WTC11 (cell line): ENCODE results near the gene AMDHD2. TPM values are rescaled to one million over a fixed set of nuclear protein-coding genes. Genes with fewer than 3 reads are reported as not detected.

Source experiments
- ATAC-seq: fragments of 200-7000 bp; cut with Tn5 transposase; 2 replicates; pipeline ENCODE4 v1.10.0; 2021; ENCODE audit warnings: mild to moderate bottlenecking, moderate library complexity
- CTCF ChIA-PET: fragments of 300-600 bp; sonication (Branson Sonifier 250); formaldehyde crosslinking; loops from one replicate; lab custom pipeline; 2021; ENCODE audit warnings: antibody characterized with exemption; lab: Charles Lee
- POLR2A ChIA-PET: fragments of 350-600 bp; sonication (Branson Sonifier 250); formaldehyde crosslinking; loops from one replicate; lab custom pipeline; 2021; ENCODE audit warnings: antibody characterized with exemption; lab: Charles Lee
- DNase-seq: peaks from one replicate; pipeline ENCODE4 v3.0.0; 2021; ENCODE audit warnings: low spot score
- H3K27ac Mint-ChIP-seq: 2 replicates; pipeline ENCODE4 v1.8.0; 2021; ENCODE audit warnings: mixed read lengths
- H3K27me3 Mint-ChIP-seq: 2 replicates; pipeline ENCODE4 v1.8.0; 2021; ENCODE audit warnings: low read depth, mild to moderate bottlenecking, moderate library complexity, mixed read lengths
- H3K36me3 Mint-ChIP-seq: 2 replicates; pipeline ENCODE4 v1.8.0; 2021; ENCODE audit warnings: mixed read lengths
- H3K4me1 Mint-ChIP-seq: 2 replicates; pipeline ENCODE4 v1.8.0; 2022; ENCODE audit warnings: mixed read lengths
- H3K4me3 Mint-ChIP-seq: 2 replicates; pipeline ENCODE4 v1.8.0; 2021; ENCODE audit warnings: mild to moderate bottlenecking, moderate library complexity, mixed read lengths
- H3K9me3 Mint-ChIP-seq: 2 replicates; pipeline ENCODE4 v1.8.0; 2021; ENCODE audit warnings: mixed read lengths
- ATF1 ChIP-seq: sonication (generic); formaldehyde crosslinking; IDR thresholded peaks from 2 replicates; pipeline ENCODE4 v1.8.1; 2023; ENCODE audit warnings: mild to moderate bottlenecking, moderate library complexity, missing genetic modification reagents
- CREM ChIP-seq: sonication (generic); formaldehyde crosslinking; IDR thresholded peaks from 2 replicates; pipeline ENCODE4 v1.8.1; 2022; ENCODE audit warnings: mild to moderate bottlenecking, missing genetic modification reagents, moderate library complexity
- FOXK1 ChIP-seq: sonication (generic); formaldehyde crosslinking; IDR thresholded peaks from 2 replicates; pipeline ENCODE4 v1.8.0; 2022; ENCODE audit warnings: mild to moderate bottlenecking, moderate library complexity, missing genetic modification reagents
- TEAD4 ChIP-seq: sonication (generic); formaldehyde crosslinking; IDR thresholded peaks from 2 replicates; pipeline ENCODE4 v1.8.0; 2022; ENCODE audit warnings: mild to moderate bottlenecking, missing genetic modification reagents
- TP53 ChIP-seq: sonication (generic); formaldehyde crosslinking; IDR thresholded peaks from 2 replicates; pipeline ENCODE4 v1.8.1; 2023; ENCODE audit warnings: mild to moderate bottlenecking, missing genetic modification reagents
- ZNF219 ChIP-seq: sonication (generic); formaldehyde crosslinking; IDR thresholded peaks from 2 replicates; pipeline ENCODE4 v1.8.0; 2023; ENCODE audit warnings: missing genetic modification reagents, mild to moderate bottlenecking, borderline replicate concordance
- total RNA-seq: library from RNA; stranded (reverse); gene quantifications from 3 replicates; pipeline ENCODE4 v1.2.3, GENCODE V29; 2021
- TF ChIP-seq, protein P1 (sequence below): sonication (generic); formaldehyde crosslinking; IDR thresholded peaks from 2 replicates; pipeline ENCODE4 v1.8.0; 2022; ENCODE audit warnings: mild to moderate bottlenecking, missing genetic modification reagents
- TF ChIP-seq, protein P2 (sequence below): sonication (generic); formaldehyde crosslinking; IDR thresholded peaks from 2 replicates; pipeline ENCODE4 v1.8.1; 2022; ENCODE audit warnings: low read depth, missing genetic modification reagents, borderline replicate concordance
- TF ChIP-seq, protein P3 (sequence below): sonication (generic); formaldehyde crosslinking; IDR thresholded peaks from 2 replicates; pipeline ENCODE4 v1.8.0; 2022; ENCODE audit warnings: mild to moderate bottlenecking, missing genetic modification reagents
- TF ChIP-seq, protein P4 (sequence below): fragments of 250-450 bp; sonication (Bioruptor Pico); IDR thresholded peaks from 2 replicates; pipeline ENCODE4 v1.9.0; 2021; ENCODE audit warnings: mild to moderate bottlenecking

Gene AMDHD2
- total RNA-seq, 1 experiment from 2014 or later = 70.9 TPM

DNA sequence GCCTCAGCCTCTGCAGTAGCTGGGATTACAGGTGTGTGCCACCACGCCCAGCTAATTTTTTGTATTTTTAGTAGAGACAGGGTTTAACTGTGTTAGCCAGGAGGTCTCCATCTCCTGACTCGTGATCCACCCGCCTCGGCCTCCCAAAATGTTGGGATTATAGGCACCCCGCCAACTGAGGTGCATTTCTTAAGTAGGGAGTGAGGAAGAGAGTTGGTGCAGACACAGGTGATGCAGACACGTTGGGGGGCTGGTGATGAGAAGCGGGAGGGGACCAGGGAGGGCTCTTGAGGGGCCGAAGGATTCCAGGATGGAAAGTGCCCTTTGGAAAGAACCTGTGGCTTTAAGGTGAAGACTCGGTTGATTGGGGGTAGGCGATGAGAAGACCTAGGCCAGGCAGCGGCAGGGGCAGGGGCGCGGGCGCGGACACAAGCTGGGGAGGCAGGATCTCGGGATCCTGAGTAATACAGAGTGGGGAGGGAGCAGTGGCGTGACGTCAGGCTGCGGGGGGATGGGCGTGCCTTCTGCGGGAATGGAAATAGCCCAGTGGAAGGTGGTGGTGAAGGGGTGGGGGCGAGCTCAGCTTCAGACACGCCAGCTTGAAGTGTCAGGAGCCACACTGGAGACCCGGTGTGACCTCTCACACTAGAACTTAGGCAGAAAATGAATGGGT, 8.9 kb upstream of the AMDHD2 start:
- peak; percentile 60 for DNase-seq
- H3K4me1 Mint-ChIP-seq = peaks cover 41% of the 10 kb centered on the region
- ATAC-seq = no peak
- ChIA-PET POLR2A (interaction anchor here (0.7 kb wide), 1 partner anchor 1046 kb away, joined by 5 read pairs; no protein-coding TSS in a partner anchor), CTCF (interaction anchor here (1.0 to 3.0 kb wide), 3 partner anchors 9 to 18 kb away, joined by 3 to 30 read pairs (median 4); partner anchors contain the start of gene AMDHD2)
- H3K4me3 Mint-ChIP-seq = peak overlapping the region; percentile 15; the same call in 1 of the 2 replicates
- no peak overlapping the region for H3K27ac Mint-ChIP-seq
- no peaks in the 10 kb centered on the region for H3K36me3 Mint-ChIP-seq
- TF ChIP-seq ATF1 (CRISPR knock-in tag) (no peak), CREM (CRISPR knock-in tag) (peak; percentile 26; the same call in 1 of the 2 replicates)
- H3K9me3 Mint-ChIP-seq = no peaks in the 10 kb centered on the region
- peaks cover 4% of the 10 kb centered on the region for H3K27me3 Mint-ChIP-seq

DNA sequence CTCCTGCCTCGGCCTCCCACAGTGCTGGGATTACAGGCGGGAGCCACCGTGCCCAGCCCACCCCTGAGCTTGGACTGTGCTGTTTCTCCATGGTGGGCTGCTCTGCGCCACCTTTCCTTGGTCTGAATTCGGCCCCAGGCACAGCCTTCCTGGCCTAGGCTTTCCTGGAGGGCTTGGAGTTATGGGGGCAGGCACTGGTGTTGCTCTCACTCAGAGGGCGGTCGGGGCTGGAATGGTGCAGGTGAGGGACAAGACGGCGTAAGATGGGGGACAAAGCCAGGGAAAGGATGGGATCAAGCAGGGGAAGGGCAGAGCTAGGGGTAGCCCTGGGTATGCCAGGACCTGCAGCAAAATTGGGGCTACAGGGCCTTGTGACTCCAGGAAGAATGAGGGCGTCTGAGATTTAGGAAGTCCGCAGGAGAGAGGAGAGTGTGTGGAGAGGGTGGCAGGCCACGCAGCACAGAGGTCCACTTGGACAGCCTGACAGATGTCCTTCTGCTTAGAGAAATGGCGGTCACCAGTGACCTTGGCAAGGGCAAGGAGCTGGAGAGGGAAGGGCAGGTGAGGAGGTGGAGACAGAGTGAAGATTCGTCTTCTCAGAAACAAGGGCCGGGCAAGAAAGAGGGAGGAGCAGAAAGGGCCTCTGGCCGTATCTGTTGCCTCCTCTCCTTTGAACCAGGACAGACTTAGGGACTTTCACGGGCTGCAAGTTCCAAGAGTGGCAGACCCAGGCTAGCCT, 8.0 kb upstream of the AMDHD2 start:
- peaks cover 4% of the 10 kb centered on the region for H3K27me3 Mint-ChIP-seq
- H3K36me3 Mint-ChIP-seq = no peaks in the 10 kb centered on the region
- no peak for ATAC-seq
- no peaks in the 10 kb centered on the region for H3K9me3 Mint-ChIP-seq
- peaks cover 46% of the 10 kb centered on the region for H3K4me1 Mint-ChIP-seq
- peak overlapping the region; percentile 94 for H3K27ac Mint-ChIP-seq
- H3K4me3 Mint-ChIP-seq = peak overlapping the region; percentile 82
- TF ChIP-seq TP53 (CRISPR knock-in tag) = no peak
- TF ChIP-seq FOXK1 (CRISPR knock-in tag) = no peak
- no peak for TF ChIP-seq ZNF219 (CRISPR knock-in tag)
- TF ChIP-seq, protein P1, sequence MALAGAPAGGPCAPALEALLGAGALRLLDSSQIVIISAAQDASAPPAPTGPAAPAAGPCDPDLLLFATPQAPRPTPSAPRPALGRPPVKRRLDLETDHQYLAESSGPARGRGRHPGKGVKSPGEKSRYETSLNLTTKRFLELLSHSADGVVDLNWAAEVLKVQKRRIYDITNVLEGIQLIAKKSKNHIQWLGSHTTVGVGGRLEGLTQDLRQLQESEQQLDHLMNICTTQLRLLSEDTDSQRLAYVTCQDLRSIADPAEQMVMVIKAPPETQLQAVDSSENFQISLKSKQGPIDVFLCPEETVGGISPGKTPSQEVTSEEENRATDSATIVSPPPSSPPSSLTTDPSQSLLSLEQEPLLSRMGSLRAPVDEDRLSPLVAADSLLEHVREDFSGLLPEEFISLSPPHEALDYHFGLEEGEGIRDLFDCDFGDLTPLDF (CRISPR knock-in tag) = no peak
- POLR2A ChIA-PET = interaction anchor here (0.9 kb wide), 1 partner anchor 19 kb away, joined by 3 read pairs; the partner anchor contains the start of gene CEMP1
- CTCF ChIA-PET = interaction anchor here (0.6 to 3.0 kb wide), 7 partner anchors 8 to 45 kb away, joined by 3 to 30 read pairs (median 4); partner anchors contain the start of genes AMDHD2, NTN3 and PDPK1
- DNase-seq = no peak

DNA sequence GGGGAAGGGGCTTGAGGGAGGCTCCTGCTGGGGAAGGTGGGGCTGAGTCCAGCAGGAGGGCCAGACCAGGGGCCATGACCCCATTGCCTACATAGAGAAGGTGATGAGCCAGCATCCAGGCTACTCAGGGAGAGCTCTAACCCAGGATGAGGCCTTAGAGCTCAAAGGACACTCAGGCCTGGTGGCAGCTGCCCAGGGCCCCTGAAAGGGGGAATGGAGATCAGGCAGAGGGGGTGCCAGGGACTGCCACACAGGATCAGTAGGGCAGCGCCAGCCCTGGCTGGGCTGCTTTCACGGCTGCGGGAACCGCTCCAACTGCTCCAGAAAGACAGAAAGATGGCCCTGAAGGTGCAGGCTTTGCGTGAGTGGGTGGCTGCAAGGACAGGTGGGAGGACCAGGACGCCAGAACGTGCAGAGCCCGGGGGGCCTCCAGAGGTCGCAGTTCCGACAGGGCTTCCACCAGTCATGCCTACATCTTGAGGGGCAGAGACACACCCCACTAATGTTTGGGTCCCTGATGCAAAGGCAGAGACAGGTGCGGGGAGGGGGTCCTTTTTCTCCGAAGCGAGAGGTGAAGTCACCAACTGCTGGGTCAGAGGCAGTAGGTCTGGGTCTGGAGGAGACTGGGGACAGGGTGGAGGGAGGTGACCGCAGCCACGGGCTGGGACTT, 7.3 kb upstream of the AMDHD2 start:
- Mint-ChIP-seq H3K27ac (peak overlapping the region; percentile 94), H3K4me1 (peaks cover 46% of the 10 kb centered on the region), H3K27me3 (peaks cover 4% of the 10 kb centered on the region), H3K36me3 (no peaks in the 10 kb centered on the region), H3K4me3 (peak overlapping the region; percentile 82)
- ATAC-seq (peak; percentile 38), DNase-seq (peak; percentile 62)
- TF ChIP-seq, protein P2, sequence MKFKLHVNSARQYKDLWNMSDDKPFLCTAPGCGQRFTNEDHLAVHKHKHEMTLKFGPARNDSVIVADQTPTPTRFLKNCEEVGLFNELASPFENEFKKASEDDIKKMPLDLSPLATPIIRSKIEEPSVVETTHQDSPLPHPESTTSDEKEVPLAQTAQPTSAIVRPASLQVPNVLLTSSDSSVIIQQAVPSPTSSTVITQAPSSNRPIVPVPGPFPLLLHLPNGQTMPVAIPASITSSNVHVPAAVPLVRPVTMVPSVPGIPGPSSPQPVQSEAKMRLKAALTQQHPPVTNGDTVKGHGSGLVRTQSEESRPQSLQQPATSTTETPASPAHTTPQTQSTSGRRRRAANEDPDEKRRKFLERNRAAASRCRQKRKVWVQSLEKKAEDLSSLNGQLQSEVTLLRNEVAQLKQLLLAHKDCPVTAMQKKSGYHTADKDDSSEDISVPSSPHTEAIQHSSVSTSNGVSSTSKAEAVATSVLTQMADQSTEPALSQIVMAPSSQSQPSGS (CRISPR knock-in tag) = no peak
- no peak for TF ChIP-seq TEAD4 (CRISPR knock-in tag)
- TF ChIP-seq, protein P3, sequence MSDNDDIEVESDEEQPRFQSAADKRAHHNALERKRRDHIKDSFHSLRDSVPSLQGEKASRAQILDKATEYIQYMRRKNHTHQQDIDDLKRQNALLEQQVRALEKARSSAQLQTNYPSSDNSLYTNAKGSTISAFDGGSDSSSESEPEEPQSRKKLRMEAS (CRISPR knock-in tag) = peak; percentile 50; the same call in 1 of the 2 replicates
- TF ChIP-seq, protein P4, sequence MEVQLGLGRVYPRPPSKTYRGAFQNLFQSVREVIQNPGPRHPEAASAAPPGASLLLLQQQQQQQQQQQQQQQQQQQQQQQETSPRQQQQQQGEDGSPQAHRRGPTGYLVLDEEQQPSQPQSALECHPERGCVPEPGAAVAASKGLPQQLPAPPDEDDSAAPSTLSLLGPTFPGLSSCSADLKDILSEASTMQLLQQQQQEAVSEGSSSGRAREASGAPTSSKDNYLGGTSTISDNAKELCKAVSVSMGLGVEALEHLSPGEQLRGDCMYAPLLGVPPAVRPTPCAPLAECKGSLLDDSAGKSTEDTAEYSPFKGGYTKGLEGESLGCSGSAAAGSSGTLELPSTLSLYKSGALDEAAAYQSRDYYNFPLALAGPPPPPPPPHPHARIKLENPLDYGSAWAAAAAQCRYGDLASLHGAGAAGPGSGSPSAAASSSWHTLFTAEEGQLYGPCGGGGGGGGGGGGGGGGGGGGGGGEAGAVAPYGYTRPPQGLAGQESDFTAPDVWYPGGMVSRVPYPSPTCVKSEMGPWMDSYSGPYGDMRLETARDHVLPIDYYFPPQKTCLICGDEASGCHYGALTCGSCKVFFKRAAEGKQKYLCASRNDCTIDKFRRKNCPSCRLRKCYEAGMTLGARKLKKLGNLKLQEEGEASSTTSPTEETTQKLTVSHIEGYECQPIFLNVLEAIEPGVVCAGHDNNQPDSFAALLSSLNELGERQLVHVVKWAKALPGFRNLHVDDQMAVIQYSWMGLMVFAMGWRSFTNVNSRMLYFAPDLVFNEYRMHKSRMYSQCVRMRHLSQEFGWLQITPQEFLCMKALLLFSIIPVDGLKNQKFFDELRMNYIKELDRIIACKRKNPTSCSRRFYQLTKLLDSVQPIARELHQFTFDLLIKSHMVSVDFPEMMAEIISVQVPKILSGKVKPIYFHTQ = no peak
- TF ChIP-seq, all 79 proteins: peak for 1
- ChIA-PET CTCF (interaction anchor here (0.6 to 3.0 kb wide), 8 partner anchors 11 to 45 kb away, joined by 3 to 30 read pairs (median 4); partner anchors contain the start of genes NTN3 and PDPK1), POLR2A (interaction anchor here (0.9 to 1.7 kb wide), 3 partner anchors 18 to 25 kb away, joined by 3 to 7 read pairs (median 6); partner anchors contain the start of genes CEMP1 and PDPK1)
- no peaks in the 10 kb centered on the region for H3K9me3 Mint-ChIP-seq
